Neural cell (in vitro differentiated cells): Measurements from ENCODE around the gene P2RX2.

Experiments
- CTCF ChIP-seq: fragments of 450-650 bp; IDR thresholded peaks from 2 replicates; pipeline ENCODE4 v1.5.1; 2014; ENCODE audit warnings: antibody characterized with exemption, mild to moderate bottlenecking, moderate library complexity; ENCODE audit not compliant: poor library complexity, severe bottlenecking
- EP300 ChIP-seq: fragments of 450-650 bp; conservative IDR thresholded peaks from 2 replicates; pipeline ENCODE4 v1.6.1; 2014; ENCODE audit warnings: antibody characterized with exemption, mild to moderate bottlenecking, moderate library complexity; ENCODE audit not compliant: poor library complexity, severe bottlenecking
- MXI1 ChIP-seq: fragments of 450-650 bp; conservative IDR thresholded peaks from 2 replicates; pipeline ENCODE4 v1.6.1; 2014; ENCODE audit warnings: antibody characterized with exemption, mild to moderate bottlenecking; ENCODE audit not compliant: poor library complexity, severe bottlenecking
- POLR2AphosphoS5 ChIP-seq: IDR thresholded peaks from 2 replicates; pipeline ENCODE4 v1.6.1; 2012
- RAD21 ChIP-seq: fragments of 450-650 bp; conservative IDR thresholded peaks from 2 replicates; pipeline ENCODE4 v1.6.1; 2014; ENCODE audit warnings: antibody characterized with exemption, mild to moderate bottlenecking, moderate library complexity
- SMC3 ChIP-seq: fragments of 450-650 bp; conservative IDR thresholded peaks from 2 replicates; pipeline ENCODE4 v1.6.1; 2014; ENCODE audit warnings: antibody characterized with exemption, mild to moderate bottlenecking, moderate library complexity; ENCODE audit not compliant: poor library complexity

GRCh38 chr12:132646850-132647249, 28.3 kb downstream of the P2RX2 start:
- TF ChIP-seq MXI1 (no peak), SMC3 (no peak), CTCF (no peak), RAD21 (no peak), POLR2AphosphoS5 (no peak), EP300 (no peak)
